ENCODE results near the gene SUPT5H.

Gene SUPT5H

DNA sequence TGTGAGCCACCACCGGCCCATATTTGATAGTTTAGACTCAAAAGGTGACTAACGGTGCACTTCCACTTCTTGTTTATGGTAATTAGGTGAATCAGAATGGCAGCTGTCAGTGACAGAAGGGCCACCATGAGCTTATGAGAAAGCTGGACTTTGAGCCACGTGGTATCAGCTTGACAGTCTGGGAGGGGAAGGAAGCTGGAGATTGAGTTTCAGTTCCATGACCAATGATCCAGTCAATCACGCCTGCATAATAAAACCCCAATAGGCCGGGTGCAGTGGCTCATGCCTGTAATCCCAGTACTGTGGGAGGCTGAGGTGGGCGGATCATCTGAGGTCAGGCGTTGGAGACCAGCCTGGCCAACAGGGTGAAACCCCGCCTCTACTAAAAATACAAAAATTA, 79.1 kb downstream of the SUPT5H start:
- no peak for DNase-seq (ENCODE audit: low spot score)

DNA sequence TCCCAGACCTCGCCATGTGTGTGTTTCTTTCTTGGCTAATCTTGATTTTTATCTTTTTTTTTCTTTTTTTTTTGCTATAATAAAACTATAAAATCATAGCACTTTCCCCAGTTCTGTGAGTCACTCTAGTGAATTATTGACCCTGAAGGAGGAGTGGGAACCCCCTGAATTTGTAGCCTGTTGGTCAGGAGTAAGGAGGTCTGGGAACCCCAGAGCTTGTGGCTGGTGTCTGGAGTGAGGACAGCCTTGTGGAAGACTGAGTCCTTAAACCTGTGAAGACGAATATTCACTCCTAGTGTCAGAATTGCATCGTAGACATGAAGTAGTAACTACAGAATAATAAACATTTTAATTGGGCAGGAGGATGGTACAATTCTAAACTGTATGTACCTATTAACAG, 79.8 kb downstream of the SUPT5H start:
- DNase-seq (ENCODE audit: low spot score), result no peak
